GM18867 (cell line): Measurements from ENCODE around the gene ABHD18.
"Not testable (repeated sequence)": the region's sequence is repeated elsewhere in the genome, so short reads cannot be mapped to it uniquely, and the experiment has no call there.

Source experiments
- ATAC-seq: cut with Tn5 transposase; IDR thresholded peaks from one replicate; pipeline ENCODE4 v1.9.1; 2021; ENCODE audit warnings: mild to moderate bottlenecking, moderate library complexity; ENCODE audit not compliant: unreplicated experiment

ABHD18 gene

GRCh38 chr4:127965062-127965802 is at the start of gene ABHD18, which contains the start of gene MFSD8:
Gene ABHD18 (plus strand): TSS chr4:127965406. CDS start chr4:127982956, 17,550 bp downstream.
Gene MFSD8 (minus strand): TSS chr4:127965173. CDS start chr4:127965133, 40 bp downstream.
- peak; percentile 96 for ATAC-seq

- ATAC-seq = no peak
Observed at GRCh38 chr4:127916512-127916911, 48.7 kb upstream of the ABHD18 start.

DNA sequence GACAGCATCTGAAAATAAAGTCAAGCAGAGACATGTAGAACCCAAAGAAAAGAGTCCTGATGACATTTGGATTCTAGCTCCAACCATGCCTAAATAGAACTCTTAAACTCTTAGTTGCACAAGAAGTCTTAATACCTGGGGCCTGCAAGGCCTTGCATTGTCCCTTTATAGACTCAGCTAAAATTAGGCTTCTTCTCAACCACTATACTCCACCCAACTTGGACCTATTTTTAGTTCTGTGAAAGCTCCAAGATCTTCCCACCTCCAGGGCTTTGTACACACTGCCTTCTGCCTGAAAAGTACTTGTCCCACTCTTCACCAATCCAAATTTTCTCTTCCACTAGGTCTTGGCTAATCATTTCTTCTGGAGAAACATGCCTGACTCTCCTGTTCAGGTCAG is 48.1 kb upstream of the ABHD18 start:
- no peak for ATAC-seq

- no peak for ATAC-seq
Observed at GRCh38 chr4:127920521-127920920, 44.7 kb upstream of the ABHD18 start.

GRCh38 chr4:127922226-127922625 is 43.0 kb upstream of the ABHD18 start:
- no peak for ATAC-seq

- ATAC-seq = not testable (repeated sequence)
Observed at GRCh38 chr4:127925720-127926119, 39.5 kb upstream of the ABHD18 start.

DNA sequence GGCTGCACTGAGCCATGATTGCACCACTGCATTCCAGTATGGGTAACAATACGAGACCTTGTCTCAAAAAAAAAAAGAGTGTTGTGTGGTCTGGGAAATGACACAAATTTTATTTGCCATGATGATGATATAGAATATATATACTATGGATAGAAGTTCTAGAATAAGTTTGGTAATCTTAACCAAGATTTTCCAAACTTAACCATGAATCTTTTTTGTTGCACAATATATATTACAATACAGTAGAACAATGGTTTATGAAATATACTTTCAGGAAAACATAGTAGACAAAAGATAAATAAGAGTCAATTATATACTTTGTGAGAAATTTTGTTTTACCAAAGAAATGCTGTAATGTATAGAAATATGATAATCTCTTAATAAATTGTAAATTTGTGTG is 35.0 kb upstream of the ABHD18 start:
- no peak for ATAC-seq

DNA sequence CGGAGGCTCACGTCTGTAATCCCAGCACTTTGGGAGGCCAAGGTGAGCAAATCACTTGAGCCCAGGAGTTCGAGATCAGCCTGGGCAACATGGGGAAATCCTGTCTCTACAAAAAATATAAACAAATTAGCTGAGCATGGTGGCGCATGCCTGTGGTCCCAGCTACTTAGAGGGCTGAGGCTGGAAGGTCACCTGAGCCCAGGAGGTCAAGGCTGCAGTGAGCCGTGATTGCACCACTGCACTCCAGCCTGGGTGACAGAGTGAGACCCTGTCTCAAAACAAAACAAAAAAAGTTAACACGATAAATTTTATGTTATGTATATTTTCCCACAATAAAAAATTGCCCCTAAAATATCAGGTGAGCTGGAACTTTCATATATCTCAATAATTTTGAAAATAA is 33.4 kb upstream of the ABHD18 start:
- ATAC-seq = not testable (repeated sequence)

GRCh38 chr4:127936974-127937373 is 28.2 kb upstream of the ABHD18 start:
- no peak for ATAC-seq

DNA sequence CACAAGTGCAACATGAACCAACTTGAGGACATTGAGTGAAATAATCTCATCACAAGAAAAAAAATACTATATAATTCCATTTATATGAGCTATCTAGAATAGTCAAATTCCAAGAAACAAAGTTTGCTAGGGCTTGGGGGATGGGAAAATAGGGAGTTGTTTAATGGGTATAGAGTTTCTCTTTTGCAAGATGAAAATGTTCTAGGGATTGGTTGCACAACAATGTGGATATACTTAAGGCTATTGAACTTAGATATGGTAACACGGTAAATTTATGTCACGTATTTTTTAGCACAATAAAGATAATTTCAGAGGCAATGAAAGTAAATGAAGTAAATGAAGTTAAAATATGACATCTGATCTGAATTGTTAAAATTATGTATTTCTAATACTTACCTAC is 8.1 kb upstream of the ABHD18 start:
- no peak for ATAC-seq

DNA sequence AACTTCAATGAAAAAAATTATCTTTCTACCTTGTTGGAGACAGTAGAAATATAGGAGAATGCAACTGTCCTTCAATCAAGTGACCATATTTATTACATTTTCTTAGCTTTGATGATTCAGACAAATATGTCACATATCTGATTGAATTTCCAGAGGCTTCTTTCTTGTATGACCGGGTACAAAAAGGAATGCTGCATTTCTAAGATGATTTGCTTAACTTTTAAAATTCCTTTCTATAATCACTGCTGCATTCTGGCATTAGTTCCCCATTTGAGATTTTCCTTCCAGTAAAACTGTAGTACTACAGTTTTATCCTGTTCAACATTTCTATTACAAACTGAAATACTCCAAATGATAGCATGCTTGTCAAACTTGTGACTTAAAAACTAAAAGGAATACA is 5.4 kb upstream of the ABHD18 start:
- no peak for ATAC-seq

DNA sequence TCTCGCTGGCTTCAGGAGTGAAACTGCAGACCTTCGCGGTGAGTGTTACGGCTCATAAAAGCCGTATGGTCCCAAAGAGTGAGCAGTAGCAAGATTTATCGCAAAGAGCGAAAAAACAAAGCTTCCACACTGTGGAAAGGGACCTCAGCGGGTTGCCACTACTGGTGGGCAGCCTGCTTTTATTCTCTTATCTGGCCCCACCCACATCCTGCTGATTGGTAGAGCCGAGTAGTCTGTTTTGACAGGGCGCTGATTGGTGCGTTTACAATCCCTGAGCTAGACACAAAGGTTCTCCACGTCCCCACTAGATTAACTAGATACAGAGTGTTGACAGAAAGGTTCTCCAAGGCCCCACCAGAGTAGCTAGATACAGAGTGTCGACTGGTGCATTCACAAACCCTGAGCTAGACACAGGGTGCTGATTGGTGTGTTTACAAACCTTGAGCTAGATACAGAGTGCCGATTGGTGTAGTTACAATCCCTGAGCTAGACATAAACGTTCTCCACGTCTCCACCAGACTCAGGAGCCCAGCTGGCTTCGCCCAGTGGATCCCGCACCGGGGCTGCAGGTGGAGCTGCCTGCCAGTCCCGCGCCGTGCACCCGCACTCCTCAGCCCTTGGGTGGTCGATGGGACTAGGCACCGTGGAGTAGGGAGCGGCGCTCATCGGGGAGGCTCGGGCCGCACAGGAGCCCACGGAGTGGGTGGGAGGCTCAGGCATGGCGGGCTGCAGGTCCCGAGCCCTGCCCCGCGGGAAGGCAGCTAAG is 1.4 kb upstream of the ABHD18 start:
- not testable (repeated sequence) for ATAC-seq

DNA sequence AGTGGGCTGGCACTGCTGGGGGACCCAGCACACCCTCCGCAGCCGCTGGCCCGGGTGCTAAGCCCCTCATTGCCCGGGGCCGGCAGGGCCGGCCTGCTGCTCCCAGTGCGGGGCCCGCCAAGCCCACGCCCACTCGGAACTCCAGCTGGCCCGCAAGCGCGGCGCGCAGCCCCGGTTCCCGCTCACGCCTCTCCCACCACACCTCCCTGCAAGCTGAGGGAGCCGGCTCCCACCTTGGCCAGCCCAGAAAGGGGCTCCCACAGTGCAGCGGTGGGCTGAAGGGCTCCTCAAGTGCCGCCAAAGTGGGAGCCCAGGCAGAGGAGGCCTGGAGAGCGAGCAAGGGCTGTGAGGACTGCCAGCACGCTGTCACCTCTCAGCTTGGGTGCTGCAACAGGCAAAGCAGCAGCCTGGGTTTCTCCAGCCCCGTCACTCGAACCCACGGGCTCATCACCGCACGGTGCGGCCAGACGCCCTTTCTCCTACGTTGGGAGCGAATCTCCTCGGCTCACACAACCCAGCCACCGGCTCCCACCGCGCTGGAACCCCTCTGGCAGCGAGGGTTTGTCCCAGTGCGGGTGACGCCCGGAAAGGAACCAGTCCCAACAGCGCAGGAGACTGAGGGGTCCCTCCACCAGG is 662 bp upstream of the ABHD18 start:
- peak; percentile 17 for ATAC-seq

DNA sequence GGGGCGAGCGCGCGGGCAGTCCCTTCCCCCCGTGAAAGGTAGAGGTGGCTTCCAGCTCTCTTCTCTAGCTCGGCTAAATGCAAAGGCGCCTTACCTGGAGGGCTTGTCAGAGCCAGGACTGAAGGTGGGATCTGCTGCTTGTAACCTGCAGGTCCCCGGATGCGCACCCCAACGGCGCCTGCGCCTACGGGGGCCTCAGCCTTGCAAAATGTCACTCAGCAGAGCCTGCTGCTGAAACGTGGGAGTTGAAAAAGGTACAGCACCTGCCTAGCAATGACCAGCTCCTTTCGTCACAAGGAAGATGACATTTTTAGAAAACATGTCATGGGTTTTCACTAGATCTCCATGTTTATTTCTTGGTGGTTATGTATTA is 583 bp downstream of the ABHD18 start:
- peak; percentile 32 for ATAC-seq

GRCh38 chr4:127967141-127967775 is 2.1 kb downstream of the ABHD18 start:
- no peak for ATAC-seq

- no peak for ATAC-seq
Observed at GRCh38 chr4:127968586-127968985, 3.4 kb downstream of the ABHD18 start.

- not testable (repeated sequence) for ATAC-seq
Observed at GRCh38 chr4:127970925-127971324, 5.7 kb downstream of the ABHD18 start.

GRCh38 chr4:127975121-127975770 is 10.0 kb downstream of the ABHD18 start:
- no peak for ATAC-seq

DNA sequence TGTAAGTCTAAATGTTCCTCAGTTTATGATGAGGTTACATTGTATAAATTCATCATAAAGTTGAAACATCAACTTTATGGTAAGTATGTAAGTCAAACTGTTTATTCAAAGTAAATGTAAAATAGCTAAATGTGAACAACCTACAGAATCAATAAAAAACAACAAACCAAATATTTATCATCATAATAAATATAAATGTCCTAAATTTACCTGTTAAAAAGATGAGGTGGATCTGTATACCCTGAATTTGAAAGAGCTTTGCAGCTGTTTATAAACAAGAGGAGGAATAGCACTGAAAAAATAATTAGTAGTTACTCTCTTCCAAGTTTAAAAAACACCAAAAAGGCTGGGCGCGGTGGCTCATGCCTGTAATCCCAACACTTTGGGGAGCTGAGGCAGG is 13.7 kb downstream of the ABHD18 start:
- no peak for ATAC-seq

- ATAC-seq = no peak
Observed at GRCh38 chr4:127982445-127982844, 17.2 kb downstream of the ABHD18 start.

- no peak for ATAC-seq
Observed at GRCh38 chr4:127985989-127986388, 20.8 kb downstream of the ABHD18 start.
